ENCODE data around the gene CMTM1.

DNA sequence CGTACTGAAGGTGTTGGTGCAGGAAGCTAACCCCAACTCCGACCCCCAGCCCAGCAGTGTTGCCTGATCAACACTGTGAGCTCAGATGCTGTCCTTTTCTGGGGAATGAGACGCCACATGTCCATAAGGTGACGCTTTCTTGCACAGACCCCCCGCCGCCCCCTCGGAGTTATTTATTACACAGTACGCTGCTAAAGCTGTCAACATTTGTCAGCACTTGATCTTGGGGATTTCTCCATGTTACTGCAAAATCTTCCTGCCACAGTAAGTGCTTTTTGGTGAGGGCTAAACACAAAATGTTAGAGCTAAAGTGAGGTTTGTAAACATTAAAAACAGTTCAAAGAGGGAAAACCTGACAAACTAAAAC, 54.2 kb downstream of the CMTM1 start:
- TF ChIP-seq CTCF (IDR thresholded peaks at IDR 0.05 in 8 of 11, conservative IDR thresholded peaks at IDR 0.05 in 3 of 11) (no peak), POLR2A (IDR thresholded peaks at IDR 0.05) (no peak)

Measured in spleen (tissue), 7 donors.